ENCODE data around the gene GNB3.

DNA sequence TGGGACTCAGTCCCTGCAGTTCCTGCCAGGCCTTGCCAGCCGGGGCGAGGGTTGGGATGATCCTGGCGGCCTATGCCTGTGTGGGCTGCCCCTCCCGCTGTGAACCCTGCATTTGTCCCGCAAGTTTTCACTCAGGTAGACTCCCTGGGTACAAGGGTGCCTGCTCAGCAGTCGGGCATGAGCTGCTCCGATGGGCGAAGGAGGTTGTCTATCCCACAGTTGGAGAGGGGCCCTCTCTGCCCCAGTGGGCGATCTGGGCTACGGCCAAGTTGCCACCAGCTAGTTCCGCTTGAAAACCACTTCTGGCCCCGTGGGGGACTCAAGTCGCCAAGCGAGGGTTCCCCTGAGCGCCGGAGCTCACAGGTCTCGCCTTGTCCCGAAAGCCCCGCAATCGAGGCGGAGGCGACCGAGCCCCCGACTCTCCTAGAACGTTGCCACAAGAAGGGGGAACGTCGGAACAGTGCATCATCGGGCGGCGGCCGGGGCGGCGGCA, 26.2 kb downstream of the GNB3 start:
- TF ChIP-seq, protein P1, sequence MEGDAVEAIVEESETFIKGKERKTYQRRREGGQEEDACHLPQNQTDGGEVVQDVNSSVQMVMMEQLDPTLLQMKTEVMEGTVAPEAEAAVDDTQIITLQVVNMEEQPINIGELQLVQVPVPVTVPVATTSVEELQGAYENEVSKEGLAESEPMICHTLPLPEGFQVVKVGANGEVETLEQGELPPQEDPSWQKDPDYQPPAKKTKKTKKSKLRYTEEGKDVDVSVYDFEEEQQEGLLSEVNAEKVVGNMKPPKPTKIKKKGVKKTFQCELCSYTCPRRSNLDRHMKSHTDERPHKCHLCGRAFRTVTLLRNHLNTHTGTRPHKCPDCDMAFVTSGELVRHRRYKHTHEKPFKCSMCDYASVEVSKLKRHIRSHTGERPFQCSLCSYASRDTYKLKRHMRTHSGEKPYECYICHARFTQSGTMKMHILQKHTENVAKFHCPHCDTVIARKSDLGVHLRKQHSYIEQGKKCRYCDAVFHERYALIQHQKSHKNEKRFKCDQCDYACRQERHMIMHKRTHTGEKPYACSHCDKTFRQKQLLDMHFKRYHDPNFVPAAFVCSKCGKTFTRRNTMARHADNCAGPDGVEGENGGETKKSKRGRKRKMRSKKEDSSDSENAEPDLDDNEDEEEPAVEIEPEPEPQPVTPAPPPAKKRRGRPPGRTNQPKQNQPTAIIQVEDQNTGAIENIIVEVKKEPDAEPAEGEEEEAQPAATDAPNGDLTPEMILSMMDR (IDR thresholded peaks at IDR 0.05) = no peak
- TF ChIP-seq POLR2A (IDR thresholded peaks at IDR 0.05) (no peak), POLR2AphosphoS5 (IDR thresholded peaks at IDR 0.05; ENCODE audit: insufficient read depth in 1 of 2, low read depth in 1 of 2) (no peak)
